Keratinocyte (primary cell): ENCODE measurements around the gene C1orf74.

Experiments used
- CTCF ChIP-seq, 3 experiments: IDR thresholded peaks in 1 of 3; conservative IDR thresholded peaks in 1 of 3; optimal IDR thresholded peaks in 1 of 3; 2 replicates in 2 of 3; 3 replicates in 1 of 3; pipeline versions ENCODE3 to v1.5.1; 2011; ENCODE audit warnings: low read length in 3 of 3, mild to moderate bottlenecking in 3 of 3, moderate library complexity in 2 of 3, control low read depth in 1 of 3, inconsistent platforms in 1 of 3; ENCODE audit not compliant: insufficient read depth in 2 of 3; ENCODE audit errors: extremely low read depth in 1 of 3
- EZH2 ChIP-seq: IDR thresholded peaks from one replicate; pipeline ENCODE4 v1.6.1; 2012; ENCODE audit warnings: inconsistent platforms, mild to moderate bottlenecking, low read length, moderate library complexity

- no peak for TF ChIP-seq CTCF (optimal IDR thresholded peaks at IDR 0.05 in 1 of 3, IDR thresholded peaks at IDR 0.05 in 1 of 3, conservative IDR thresholded peaks at IDR 0.05 in 1 of 3; ENCODE audit: extremely low read depth in 1 of 3, insufficient read depth in 2 of 3, low read length in 3 of 3)
- no peak for TF ChIP-seq EZH2
Observed at GRCh38 chr1:209769971-209770370, 14.4 kb downstream of the C1orf74 start.
